Ishikawa (cell line): ENCODE data around the gene IFTAP.

Experiments
- CEBPB ChIP-seq: IDR thresholded peaks from 2 replicates; pipeline ENCODE4 v1.6.1; 2012
- CREB1 ChIP-seq: IDR thresholded peaks from 2 replicates; pipeline ENCODE4 v1.6.1; 2012; ENCODE audit warnings: low read depth
- EGR1 ChIP-seq: IDR thresholded peaks from 2 replicates; pipeline ENCODE4 v1.6.1; 2012
- EP300 ChIP-seq: IDR thresholded peaks from 2 replicates; pipeline ENCODE4 v1.6.1; 2012; ENCODE audit warnings: borderline replicate concordance
- FOXM1 ChIP-seq: IDR thresholded peaks from 2 replicates; pipeline ENCODE4 v1.6.1; 2012; ENCODE audit warnings: low read depth, borderline replicate concordance
- NFIC ChIP-seq: IDR thresholded peaks from 2 replicates; pipeline ENCODE4 v1.6.1; 2012
- RAD21 ChIP-seq: IDR thresholded peaks from 2 replicates; pipeline ENCODE4 v1.6.1; 2012; ENCODE audit warnings: low read depth
- REST ChIP-seq: IDR thresholded peaks from 2 replicates; pipeline ENCODE4 v1.6.1; 2012; ENCODE audit warnings: low read depth, mild to moderate bottlenecking
- TAF1 ChIP-seq: IDR thresholded peaks from 2 replicates; pipeline ENCODE4 v1.6.1; 2012; ENCODE audit warnings: low read depth, mild to moderate bottlenecking
- TCF12 ChIP-seq: IDR thresholded peaks from 2 replicates; pipeline ENCODE4 v1.6.1; 2012; ENCODE audit warnings: low read depth
- TEAD4 ChIP-seq: IDR thresholded peaks from 2 replicates; pipeline ENCODE4 v1.6.1; 2012
- USF1 ChIP-seq: IDR thresholded peaks from 2 replicates; pipeline ENCODE4 v1.6.1; 2012
- YY1 ChIP-seq: IDR thresholded peaks from 2 replicates; pipeline ENCODE4 v1.6.1; 2012; ENCODE audit warnings: low read depth
- ZBTB7A ChIP-seq: IDR thresholded peaks from 2 replicates; pipeline ENCODE4 v1.6.1; 2012; ENCODE audit warnings: low read depth
- TF ChIP-seq, protein P1 (sequence below): IDR thresholded peaks from 2 replicates; pipeline ENCODE4 v1.6.1; 2012

The IFTAP gene

DNA sequence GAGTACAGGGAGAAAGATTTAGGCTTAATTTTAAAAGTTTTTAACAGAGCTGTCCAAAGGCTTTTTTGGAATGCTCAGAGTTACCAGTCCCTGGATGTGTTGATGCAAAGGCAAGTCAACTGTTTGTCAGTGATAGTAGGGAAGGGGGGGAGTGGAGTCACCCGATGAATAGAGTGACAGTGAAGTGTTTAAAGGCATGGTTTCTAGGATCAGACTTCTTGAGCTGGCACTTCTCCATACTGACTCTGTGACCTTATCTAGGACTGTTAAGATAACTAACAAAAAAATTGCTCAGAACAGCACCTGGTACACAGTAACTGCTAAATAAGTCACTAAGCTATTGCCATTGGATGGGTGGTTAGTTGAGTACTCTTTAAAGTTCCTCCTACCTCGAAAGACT, 15.1 kb downstream of the IFTAP start:
- TF ChIP-seq, protein P1, sequence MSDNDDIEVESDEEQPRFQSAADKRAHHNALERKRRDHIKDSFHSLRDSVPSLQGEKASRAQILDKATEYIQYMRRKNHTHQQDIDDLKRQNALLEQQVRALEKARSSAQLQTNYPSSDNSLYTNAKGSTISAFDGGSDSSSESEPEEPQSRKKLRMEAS = no peak
- TF ChIP-seq TAF1 (no peak), FOXM1 (no peak), TCF12 (no peak), EP300 (no peak), CEBPB (no peak), TEAD4 (no peak), NFIC (no peak), YY1 (no peak), RAD21 (no peak), EGR1 (no peak), USF1 (no peak), ZBTB7A (no peak), CREB1 (no peak), REST (no peak)

DNA sequence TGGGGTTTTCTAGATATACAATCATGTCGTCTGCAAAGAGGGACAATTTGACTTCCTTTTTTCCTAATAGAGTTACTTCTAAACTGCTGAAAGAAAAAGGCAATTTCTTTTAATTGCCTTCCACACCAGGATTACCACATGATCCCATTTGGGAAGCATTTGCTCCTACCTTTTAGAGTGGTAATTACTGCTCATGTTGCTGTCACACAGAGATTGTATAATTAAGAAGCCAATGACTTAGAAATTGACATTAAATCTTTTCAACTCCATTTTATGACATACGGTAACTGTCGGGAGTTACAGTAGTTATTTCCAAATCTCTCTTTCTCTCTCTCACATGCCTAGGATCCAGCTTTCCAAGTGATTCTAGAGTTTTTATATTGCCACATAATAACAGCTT, 21.5 kb downstream of the IFTAP start:
- TF ChIP-seq, protein P1 = no peak
- no peak for TF ChIP-seq TEAD4
- no peak for TF ChIP-seq CREB1
- no peak for TF ChIP-seq REST
- TF ChIP-seq TAF1 = no peak
- no peak for TF ChIP-seq ZBTB7A
- TF ChIP-seq EP300 = no peak
- TF ChIP-seq RAD21 = no peak
- TF ChIP-seq FOXM1 = no peak
- no peak for TF ChIP-seq USF1
- TF ChIP-seq CEBPB = no peak
- no peak for TF ChIP-seq NFIC
- no peak for TF ChIP-seq EGR1
- TF ChIP-seq TCF12 = no peak
- no peak for TF ChIP-seq YY1

DNA sequence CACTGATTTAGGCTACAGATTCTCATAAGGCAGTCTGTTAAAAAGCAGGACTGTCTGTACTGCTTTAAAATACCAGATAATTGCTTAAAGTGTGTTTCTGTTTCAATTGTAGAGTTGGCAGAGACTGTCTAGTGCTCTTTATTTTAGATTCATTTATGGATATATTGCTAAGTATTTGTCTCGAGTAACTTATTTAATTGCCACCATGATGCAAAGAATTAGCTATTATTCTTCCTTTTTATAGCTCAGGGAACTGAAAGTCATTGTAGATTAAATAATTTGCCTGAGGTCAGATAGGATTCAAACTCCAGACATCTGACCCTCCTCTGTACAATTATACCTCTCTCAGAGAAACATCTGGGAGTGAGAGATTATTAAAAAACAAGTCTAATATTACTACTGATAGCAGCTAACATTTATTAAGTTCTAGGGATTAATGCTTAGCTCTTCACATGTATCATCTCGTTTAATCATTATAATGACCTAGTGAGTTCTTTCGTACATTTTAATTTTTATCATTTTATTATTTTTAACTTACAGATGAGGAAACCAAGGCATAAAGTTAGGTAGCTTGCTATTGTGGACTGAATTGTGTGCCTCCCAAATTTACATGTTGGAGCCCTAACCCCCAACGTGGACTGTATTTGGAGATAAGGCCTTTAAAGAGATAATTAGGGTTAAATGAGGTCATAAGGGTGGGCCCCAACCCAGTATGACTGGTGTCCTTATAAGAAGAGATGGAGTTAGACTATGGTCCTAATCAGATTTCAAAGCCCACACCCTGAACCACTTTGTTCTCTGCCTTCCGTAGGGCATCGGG, 23.5 kb downstream of the IFTAP start:
- no peak for TF ChIP-seq EGR1
- TF ChIP-seq TCF12 = no peak
- TF ChIP-seq NFIC = no peak
- TF ChIP-seq TEAD4 = no peak
- TF ChIP-seq, protein P1 = no peak

DNA sequence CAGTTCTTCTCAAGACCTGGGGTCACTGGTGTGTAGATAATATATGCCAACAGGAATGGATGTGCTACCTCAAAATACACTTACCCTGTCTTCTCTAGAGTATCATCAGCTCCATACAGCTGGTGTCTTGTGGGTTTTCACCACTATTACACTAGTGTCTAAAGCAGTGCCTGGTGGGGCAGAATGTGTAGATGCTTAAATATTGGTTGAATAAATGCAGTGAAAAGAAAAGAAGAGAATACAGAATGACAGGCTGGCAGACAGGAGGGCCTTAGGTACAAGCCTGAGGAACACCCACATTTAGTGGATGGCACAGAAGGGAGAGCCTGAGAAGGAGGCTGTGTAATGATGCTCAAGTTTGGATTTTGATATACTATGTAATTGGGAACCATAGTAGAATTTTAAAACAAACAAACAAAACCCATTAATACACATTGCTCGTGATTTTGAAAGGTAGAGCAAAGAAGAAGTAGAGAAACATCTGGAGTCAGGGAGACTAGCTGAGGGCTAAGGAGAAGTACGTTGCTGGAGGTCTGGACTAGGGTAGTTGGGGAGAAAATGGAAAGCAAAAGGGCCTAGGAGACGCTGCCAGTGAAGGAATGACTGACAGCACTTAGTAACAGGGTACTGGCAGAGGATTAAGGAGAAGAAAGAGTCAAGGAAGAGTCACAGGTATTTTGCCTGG, 24.2 kb downstream of the IFTAP start:
- no peak for TF ChIP-seq CEBPB
- no peak for TF ChIP-seq EP300
- no peak for TF ChIP-seq ZBTB7A

- TF ChIP-seq EGR1 (no peak), TEAD4 (no peak), ZBTB7A (no peak), FOXM1 (no peak), YY1 (no peak), CEBPB (no peak), TAF1 (no peak), EP300 (no peak), CREB1 (no peak), USF1 (no peak), REST (no peak), NFIC (no peak), TCF12 (no peak), RAD21 (no peak)
- TF ChIP-seq, protein P1 = no peak
These were observed 25.2 kb downstream of the IFTAP start for GRCh38 chr11:36619502-36619901.
